Raji (cell line): Measurements from ENCODE around the gene TMED7.

ENCODE experiments used
- POLR2A ChIP-seq: IDR thresholded peaks from 2 replicates; pipeline ENCODE4 v1.6.1; 2011; ENCODE audit warnings: low read depth, low read length, control low read depth; ENCODE audit not compliant: insufficient read depth

Gene TMED7

DNA sequence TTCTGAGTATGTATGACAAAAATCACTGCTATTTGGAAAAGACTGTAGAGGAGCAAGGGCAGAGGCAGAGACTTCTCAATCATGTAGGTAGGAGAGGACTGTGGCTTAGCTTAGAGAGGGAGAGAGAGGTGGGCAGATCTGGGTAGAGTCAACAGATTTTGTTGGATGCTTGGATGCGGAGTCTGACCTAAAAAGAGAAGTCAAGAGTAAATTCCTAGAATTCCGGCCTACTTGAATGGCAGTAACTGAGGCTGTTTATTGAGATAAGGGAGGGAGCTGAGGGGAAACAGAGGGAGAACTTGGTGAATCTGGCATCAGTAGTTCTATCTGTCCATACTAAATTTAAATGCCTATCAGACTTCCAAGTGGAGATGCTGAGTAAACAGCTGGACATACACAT is 25.9 kb downstream of the TMED7 start:
- no peak for TF ChIP-seq POLR2A

DNA sequence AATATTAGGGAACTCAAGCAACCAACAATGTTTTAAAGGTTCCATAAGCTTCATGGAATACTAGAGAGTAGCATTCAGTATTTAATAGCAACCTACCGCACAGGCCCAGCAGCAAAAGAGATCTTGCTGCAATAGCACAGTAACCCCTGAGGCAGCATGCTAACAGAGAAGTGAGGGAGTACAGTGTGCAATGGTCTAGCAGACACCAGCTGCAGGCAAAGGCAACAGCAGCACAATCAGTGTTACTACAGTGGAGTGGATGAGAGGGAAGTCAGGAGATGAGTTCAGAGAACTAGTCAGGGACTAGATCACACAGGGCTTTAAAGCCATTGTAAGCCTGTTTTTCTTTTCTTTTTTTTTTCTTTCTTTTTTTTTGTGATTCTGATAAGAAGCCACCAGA is 26.3 kb downstream of the TMED7 start:
- TF ChIP-seq POLR2A: no peak

DNA sequence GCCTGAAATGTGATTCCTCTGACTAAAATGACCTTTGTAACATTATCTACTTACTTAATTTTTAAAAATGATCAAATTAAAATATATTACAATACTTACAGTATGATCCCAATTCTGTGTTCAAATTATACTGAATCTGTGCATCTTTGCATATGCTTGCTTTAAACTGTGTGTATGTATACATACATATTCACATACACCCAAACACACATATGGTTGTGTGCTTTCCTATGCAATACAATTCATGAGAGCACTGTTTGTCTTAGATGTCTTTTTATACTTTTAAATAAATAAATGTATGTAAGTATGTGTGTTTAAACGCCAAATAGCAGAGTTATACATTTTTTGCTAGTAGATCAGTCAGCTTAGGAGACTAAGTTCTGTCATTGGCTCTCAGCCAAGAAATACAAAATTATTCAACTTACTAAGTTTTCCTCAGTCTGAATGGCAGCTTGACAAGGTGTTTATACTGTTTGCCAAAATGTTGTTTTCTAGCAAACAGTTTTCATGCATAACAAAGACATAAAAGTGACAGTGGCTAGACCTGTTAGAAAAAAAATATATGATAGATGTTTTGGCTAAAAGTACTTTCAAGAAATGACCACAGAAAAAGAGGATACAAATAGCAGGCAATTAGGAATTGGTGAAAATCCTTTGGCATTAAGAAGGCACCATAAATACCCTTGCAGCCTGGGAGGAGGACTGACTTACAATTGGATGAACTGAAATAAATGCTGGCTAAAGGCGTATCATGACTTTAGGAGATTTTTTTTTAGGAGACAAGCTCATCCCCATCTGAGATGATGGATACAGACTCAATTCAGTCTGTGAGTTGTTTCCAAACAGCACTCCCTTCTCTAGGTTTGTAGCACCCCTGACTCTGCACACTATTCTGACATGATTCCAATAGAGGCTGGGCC is 31.4 kb downstream of the TMED7 start:
- no peak for TF ChIP-seq POLR2A

DNA sequence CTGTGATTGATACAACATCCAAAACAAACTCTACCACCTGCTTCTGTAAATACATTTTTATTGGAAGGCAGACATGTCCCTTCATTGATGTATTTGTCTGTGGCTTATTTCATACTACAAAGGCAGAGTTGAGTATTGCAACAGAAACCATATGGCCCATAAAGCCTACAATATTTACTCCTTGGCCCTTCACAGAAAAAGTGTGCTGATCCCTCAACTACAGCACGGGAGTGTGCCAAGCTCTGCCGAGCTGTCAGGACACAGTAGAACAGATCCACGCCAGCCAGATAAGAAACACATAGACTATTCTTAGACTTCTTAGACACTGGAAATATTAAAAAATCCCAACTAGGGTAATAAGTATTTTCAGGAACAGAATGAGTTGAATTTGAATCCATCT is 36.8 kb downstream of the TMED7 start:
- TF ChIP-seq POLR2A: no peak

DNA sequence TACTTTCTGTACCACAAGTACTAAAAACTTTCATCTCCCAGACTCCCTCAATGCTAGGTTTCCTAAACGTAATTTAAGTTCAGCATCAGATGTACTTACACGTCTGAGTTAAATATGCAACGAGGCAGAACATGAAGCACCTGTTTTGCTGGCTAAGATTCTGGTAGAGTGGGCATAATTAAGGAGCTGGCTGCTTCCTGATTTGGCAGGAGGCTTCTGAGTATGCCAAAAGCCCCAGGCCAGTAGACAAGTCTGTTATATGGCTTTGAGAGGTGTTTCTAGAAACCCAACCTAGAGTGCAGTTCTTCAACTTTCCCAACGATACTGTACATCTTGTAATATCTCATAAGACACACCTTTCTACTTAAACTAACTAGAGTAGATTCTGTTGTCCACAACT is 37.2 kb downstream of the TMED7 start:
- no peak for TF ChIP-seq POLR2A

- TF ChIP-seq POLR2A: no peak
Measured at GRCh38 chr5:115586525-115587146, 39.2 kb downstream of the TMED7 start.

DNA sequence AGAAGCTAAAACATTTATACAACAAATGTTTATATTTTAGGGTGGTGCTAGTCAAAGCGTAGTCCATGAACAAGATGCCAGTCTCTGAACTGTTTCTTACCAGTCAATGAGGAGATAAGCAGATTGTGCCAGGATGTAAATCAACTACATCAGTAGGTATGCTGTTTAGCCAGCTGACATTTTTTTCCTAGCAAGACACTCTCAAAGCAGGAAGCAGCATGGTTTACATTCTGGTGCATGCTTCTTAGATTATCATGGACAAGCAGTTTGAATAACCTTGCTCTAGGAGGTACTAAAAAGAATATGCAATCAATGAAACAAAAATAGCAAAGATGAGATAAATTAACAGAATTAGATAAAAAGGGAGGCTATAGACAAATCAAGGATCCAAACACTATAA is 40.6 kb downstream of the TMED7 start:
- TF ChIP-seq POLR2A: no peak

- TF ChIP-seq POLR2A: no peak
Measured at GRCh38 chr5:115584501-115584900, 41.3 kb downstream of the TMED7 start.

GRCh38 chr5:115583474-115583873 is 42.4 kb downstream of the TMED7 start:
- TF ChIP-seq POLR2A: no peak

DNA sequence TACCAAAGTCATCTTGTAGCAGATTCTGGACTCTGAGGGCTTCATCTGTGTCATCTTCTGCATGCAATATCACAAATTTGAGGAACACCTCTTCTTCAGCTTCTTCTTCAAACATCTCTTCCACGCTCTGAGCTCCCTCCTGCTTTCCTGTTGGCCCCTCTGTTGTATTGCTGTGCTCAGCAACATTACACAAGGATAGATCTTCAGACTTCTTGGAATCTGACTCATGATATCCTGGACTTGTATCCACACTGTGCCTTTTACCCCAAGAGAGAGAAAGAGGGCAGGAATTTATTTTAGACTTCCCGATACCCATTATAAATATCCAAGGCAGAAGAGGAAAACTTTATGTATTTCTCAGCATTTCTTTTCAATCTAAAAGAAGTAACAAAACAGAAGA is 44.9 kb downstream of the TMED7 start:
- no peak for TF ChIP-seq POLR2A

- TF ChIP-seq POLR2A: no peak
Measured at GRCh38 chr5:115579747-115580173, 46.1 kb downstream of the TMED7 start.

DNA sequence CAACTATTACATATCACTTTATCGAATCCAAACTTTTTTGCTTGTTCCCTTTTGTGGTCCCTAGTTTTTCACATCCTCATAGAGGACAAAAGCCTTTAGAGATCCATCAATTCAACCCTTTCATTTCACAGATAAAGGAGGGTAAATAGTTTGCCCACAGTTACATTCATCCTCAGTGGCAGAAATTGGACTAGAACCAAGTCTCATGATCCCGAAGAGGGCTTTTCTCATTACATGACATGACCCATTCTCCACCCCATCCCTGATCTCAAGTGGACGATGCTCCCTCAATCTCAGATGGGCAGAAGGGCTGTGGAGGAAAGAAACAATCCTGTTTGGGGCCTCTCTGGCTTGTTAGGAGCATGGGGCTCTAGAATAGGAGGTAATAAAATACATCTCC is 46.6 kb downstream of the TMED7 start:
- TF ChIP-seq POLR2A: no peak

- TF ChIP-seq POLR2A: no peak
Measured at GRCh38 chr5:115578657-115579056, 47.2 kb downstream of the TMED7 start.

DNA sequence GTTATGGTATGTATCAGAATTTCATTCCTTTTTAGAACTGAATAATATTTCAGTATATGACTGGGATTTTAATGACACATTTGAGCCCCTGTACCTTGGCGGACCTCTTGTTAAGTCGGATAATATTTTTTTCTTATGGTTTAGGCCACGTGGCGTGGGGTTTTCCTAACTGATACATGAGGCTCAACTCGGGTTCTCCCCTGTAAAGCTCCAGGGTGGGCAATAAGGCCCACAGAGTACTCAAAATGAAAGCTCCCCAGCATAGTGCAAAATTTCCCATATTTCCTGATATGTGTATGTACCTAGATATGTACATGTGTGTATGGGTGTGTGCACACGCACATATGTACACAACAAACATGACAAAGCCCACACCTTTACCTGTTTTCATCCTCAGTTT is 48.1 kb downstream of the TMED7 start:
- no peak for TF ChIP-seq POLR2A

DNA sequence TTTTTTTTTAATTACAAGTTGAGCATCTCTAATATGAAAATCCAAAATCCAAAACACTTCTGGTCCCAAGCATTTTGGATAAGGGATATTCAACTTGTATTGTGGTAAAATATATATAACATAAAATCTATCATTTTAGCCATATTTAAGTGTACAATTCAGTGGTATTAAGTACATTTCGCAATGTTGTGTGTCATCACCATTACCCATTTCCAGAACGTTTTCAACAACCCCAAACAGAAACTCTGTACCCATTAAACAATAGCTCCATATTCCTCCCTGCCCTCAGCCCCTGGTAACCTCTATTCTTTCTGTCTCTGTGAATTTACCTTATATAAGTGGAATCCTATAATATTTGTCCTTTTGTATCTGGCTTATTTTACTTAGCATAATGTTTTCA is 48.5 kb downstream of the TMED7 start:
- no peak for TF ChIP-seq POLR2A
